ENCODE measurements around the gene GNE. TPM values are rescaled to one million over a fixed set of nuclear protein-coding genes. Genes with fewer than 3 reads are reported as not detected.
"Not testable (repeated sequence)": the region's sequence is repeated elsewhere in the genome, so short reads cannot be mapped to it uniquely, and the experiment has no call there.

The GNE gene
- total RNA-seq, 4 donors from 2014 or later, result 11.9 to 28.9 (median 16.7) TPM

DNA sequence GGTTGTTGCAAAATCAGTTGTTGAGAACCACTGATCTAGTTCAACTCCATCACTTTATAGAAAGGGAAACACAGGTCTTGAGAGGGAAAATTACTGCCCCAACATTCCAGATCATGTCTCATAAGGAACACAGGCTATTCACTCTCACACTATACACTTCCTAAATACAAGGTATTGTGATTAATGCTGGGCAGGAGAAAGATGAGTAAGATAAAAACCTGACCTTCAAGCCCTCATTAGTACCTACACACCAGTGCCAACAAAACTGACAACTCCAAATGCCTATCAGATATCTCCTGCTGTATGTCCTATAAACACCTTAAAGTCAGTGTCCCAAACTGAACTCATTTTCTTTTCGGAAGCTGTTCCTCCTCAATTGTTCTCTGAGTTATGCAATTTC lies 8.2 kb downstream of the GNE start:
- Histone ChIP-seq H3K36me3 (peaks cover 0 to 25% (median 0%) of the 10 kb centered on the region in 3 donors), H3K4me3 (no peak overlapping the region), H3K9me3 (no peaks in the 10 kb centered on the region), H3K27ac (peak overlapping the region in 2 of 4 donors; percentile 49 to 53), H3K27me3 (no peaks in the 10 kb centered on the region), H3K4me1 (peaks cover 0 to 34% (median 0%) of the 10 kb centered on the region in 3 donors)
- DNase-seq, result no peak
- TF ChIP-seq, protein P1, sequence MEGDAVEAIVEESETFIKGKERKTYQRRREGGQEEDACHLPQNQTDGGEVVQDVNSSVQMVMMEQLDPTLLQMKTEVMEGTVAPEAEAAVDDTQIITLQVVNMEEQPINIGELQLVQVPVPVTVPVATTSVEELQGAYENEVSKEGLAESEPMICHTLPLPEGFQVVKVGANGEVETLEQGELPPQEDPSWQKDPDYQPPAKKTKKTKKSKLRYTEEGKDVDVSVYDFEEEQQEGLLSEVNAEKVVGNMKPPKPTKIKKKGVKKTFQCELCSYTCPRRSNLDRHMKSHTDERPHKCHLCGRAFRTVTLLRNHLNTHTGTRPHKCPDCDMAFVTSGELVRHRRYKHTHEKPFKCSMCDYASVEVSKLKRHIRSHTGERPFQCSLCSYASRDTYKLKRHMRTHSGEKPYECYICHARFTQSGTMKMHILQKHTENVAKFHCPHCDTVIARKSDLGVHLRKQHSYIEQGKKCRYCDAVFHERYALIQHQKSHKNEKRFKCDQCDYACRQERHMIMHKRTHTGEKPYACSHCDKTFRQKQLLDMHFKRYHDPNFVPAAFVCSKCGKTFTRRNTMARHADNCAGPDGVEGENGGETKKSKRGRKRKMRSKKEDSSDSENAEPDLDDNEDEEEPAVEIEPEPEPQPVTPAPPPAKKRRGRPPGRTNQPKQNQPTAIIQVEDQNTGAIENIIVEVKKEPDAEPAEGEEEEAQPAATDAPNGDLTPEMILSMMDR (IDR thresholded peaks at IDR 0.05), result no peak
- TF ChIP-seq POLR2A (IDR thresholded peaks at IDR 0.05), result no peak
- WGBS, 2 donors, result 54 to 79% methylated on average over 1 of the region's 1 CpG
- intact Hi-C loops (cut with DNase I), result no loop called here

DNA sequence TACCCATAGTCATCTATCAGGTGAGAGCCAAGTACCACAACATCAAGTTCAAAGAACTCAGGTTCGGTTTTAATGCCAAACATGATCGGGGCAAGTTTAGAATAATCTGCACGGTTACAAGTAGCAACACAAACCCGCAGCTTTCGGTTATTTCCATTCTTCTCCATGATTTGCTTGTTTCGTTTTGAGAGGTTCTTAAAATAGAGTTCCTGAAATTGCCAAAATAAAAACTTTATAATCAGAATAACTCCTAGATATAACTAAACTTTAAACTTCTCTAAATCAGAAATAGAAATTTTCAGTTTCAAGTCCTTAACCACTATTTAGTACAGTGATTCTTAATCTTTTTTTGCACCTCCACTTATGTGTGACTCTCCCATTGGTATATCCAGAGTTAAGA lies 9.1 kb downstream of the GNE start:
- peaks cover 0 to 34% (median 0%) of the 10 kb centered on the region in 3 donors for H3K4me1 ChIP-seq
- no peaks in the 10 kb centered on the region for H3K27me3 ChIP-seq
- H3K9me3 ChIP-seq, result no peaks in the 10 kb centered on the region
- peaks cover 0 to 33% (median 0%) of the 10 kb centered on the region in 3 donors for H3K36me3 ChIP-seq
- WGBS, 2 donors, result 32 to 52% methylated on average over 6 of the region's 6 CpGs
- no peak overlapping the region for H3K4me3 ChIP-seq
- no peak for TF ChIP-seq POLR2A (IDR thresholded peaks at IDR 0.05)
- TF ChIP-seq, protein P1 (IDR thresholded peaks at IDR 0.05), result no peak
- intact Hi-C loops (cut with DNase I), result loop anchor here (5.0 kb wide), 1 partner anchor 78 kb away; no protein-coding TSS in a partner anchor
- no peak for DNase-seq
- peak overlapping the region in 2 of 4 donors; percentile 3 to 53 for H3K27ac ChIP-seq

DNA sequence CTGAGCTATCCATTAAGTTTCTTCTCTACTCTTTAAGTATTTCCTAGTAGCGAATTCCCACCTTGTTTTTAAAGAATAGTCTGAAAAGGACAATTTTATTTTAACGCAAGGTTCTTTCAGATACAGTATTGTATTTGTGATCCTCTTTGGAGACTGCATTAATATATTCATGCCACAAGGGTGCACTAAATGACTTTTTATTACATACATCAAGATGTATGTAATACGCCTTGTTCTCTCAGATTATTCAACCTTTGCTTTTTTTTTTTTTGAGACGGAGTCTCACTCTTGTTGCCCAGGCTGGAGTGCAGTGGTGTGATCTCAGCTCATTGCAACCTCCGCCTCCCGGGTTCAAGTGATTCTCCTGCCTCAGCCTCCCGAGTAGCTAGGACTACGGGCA lies 10.2 kb downstream of the GNE start:
- H3K27ac ChIP-seq, result not testable (repeated sequence)
- intact Hi-C loops (cut with DNase I), result loop anchor here (5.0 kb wide), 1 partner anchor 79 kb away; no protein-coding TSS in a partner anchor
- H3K4me1 ChIP-seq, result peaks cover 0 to 34% (median 0%) of the 10 kb centered on the region in 3 donors

DNA sequence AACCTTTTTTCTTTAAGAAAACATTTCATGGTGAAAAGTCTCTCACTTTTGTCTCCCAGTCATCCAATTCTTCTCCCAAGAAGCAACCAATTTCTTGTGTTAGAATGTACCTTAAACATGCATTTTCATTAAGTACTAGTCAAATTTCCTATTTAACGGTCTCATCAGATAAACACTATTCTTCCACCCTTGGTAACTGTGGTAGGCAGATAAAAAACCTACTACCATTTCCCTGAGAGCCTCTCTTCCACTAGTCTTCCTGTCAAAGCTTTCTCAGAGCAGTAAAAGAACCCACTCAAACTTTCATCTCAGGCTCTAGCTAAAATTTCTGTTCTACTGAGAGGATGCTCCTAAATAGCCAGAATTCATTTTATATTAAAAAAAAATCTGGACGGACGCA lies 10.9 kb downstream of the GNE start:
- no peaks in the 10 kb centered on the region for H3K9me3 ChIP-seq
- 91 to 99% methylated on average over 3 of the region's 3 CpGs for WGBS, 2 donors
- DNase-seq, result no peak
- H3K4me1 ChIP-seq, result peaks cover 0 to 30% (median 0%) of the 10 kb centered on the region in 3 donors
- H3K27me3 ChIP-seq, result no peaks in the 10 kb centered on the region
- intact Hi-C loops (cut with DNase I), result loop anchor here (5.0 kb wide), 1 partner anchor 80 kb away; no protein-coding TSS in a partner anchor
- peaks cover 0 to 51% (median 0%) of the 10 kb centered on the region in 3 donors for H3K36me3 ChIP-seq
- no peak for TF ChIP-seq POLR2A (IDR thresholded peaks at IDR 0.05)
- TF ChIP-seq, protein P1 (IDR thresholded peaks at IDR 0.05), result no peak
- H3K27ac ChIP-seq, result no peak overlapping the region
- no peak overlapping the region for H3K4me3 ChIP-seq

More for the DNA sequence above, 10.2 kb downstream of the GNE start:
- WGBS, 2 donors, result 58 to 65% methylated on average over 8 of the region's 8 CpGs
- not testable (repeated sequence) for H3K9me3 ChIP-seq, H3K4me3 ChIP-seq, H3K27me3 ChIP-seq, DNase-seq
- TF ChIP-seq, protein P1 (IDR thresholded peaks at IDR 0.05), result peak in 5 of 6 experiments; percentile 38 to 71 (median 48)
- peaks cover 0 to 44% (median 0%) of the 10 kb centered on the region in 3 donors for H3K36me3 ChIP-seq

DNA sequence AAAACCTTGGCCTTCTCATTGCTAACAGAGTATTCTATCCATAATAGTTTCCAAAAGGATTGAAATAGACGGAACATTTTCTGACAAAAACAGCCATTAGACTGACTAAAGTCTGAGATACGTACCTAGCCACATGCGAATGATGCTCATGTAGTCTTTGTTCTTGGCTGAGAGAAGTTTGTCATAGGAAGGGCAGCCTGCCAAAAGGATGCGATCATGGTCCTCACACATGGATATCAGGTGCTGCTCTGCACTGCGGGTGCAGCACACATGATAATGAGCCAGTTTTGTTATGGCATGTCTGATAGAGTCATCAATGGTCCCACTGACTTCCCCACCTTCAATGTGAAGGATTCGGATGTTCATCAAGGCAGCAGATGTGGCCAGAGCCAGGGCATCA lies 12.3 kb downstream of the GNE start:
- WGBS, 2 donors, result 88 to 93% methylated on average over 6 of the region's 6 CpGs
- Histone ChIP-seq H3K4me3 (no peak overlapping the region), H3K36me3 (peaks cover 0 to 66% (median 0%) of the 10 kb centered on the region in 3 donors), H3K9me3 (no peaks in the 10 kb centered on the region), H3K27ac (no peak overlapping the region), H3K4me1 (peaks cover 0 to 28% (median 0%) of the 10 kb centered on the region in 3 donors), H3K27me3 (no peaks in the 10 kb centered on the region)
- intact Hi-C loops (cut with DNase I), result loop anchor here (5.0 kb wide), 1 partner anchor 81 kb away; no protein-coding TSS in a partner anchor
- TF ChIP-seq, protein P1 (IDR thresholded peaks at IDR 0.05), result no peak
- TF ChIP-seq POLR2A (IDR thresholded peaks at IDR 0.05), result no peak
- no peak for DNase-seq

DNA sequence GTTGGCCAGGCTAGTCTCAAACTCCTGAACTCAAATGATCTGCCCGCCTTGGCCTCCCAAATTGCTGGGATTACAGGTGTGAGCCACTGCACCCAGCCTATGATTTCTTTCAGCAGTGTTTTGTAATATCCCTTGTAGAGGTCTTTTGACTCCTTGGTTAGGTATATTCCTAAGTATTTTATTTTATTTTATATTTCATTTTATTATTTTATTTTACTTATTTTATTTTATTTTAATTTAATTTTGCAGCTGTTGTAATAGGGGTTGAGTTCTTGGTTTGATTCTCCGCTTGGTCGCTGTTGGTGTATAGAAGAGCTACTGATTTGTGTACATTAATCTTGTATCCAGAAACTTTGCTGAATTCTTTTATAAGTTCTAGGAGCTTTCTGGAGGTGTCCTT lies 18.6 kb downstream of the GNE start:
- H3K27ac ChIP-seq; DNase-seq; intact Hi-C loops (cut with DNase I); H3K27me3 ChIP-seq; H3K4me1 ChIP-seq; H3K9me3 ChIP-seq; H3K4me3 ChIP-seq: not testable (repeated sequence)
- peaks cover 0 to 78% (median 0%) of the 10 kb centered on the region in 3 donors for H3K36me3 ChIP-seq
- 96% methylated on average over 3 of the region's 3 CpGs for WGBS, 2 donors

DNA sequence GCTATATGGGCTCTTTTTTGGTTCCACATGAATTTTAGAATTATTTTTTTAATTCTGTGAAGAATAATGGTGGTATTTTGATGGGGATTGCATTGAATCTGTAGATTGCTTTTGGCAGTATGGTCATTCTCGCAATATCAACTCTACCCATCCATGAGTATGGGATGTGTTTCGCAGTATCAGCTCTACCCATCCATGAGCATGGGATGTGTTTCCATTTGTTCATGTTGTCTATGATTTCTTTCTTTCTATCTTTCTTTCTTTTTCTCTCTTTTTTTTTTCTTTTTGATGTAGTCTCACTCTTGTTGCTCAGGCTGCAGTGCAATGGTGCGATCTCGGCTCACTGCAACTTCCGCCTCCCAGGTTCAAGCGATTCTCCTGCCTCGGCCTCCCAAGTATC lies 19.0 kb downstream of the GNE start:
- H3K27ac ChIP-seq; H3K9me3 ChIP-seq; intact Hi-C loops (cut with DNase I); H3K4me3 ChIP-seq; H3K27me3 ChIP-seq; DNase-seq; H3K4me1 ChIP-seq: not testable (repeated sequence)
- H3K36me3 ChIP-seq, result peaks cover 0 to 79% (median 0%) of the 10 kb centered on the region in 3 donors
- WGBS, 2 donors, result 98 to 99% methylated on average over 7 of the region's 7 CpGs

Data from esophagus squamous epithelium (tissue), 5 donors.